ENCODE results near the gene NXPH4.

GRCh38 chr12:57209916-57210315, 6.7 kb upstream of the NXPH4 start:
- TF ChIP-seq CTCF (IDR thresholded peaks at IDR 0.05) (no peak), POLR2A (IDR thresholded peaks at IDR 0.05) (no peak), EP300 (IDR thresholded peaks at IDR 0.05) (no peak), POLR2AphosphoS5 (IDR thresholded peaks at IDR 0.05) (no peak)

Measured in suprapubic skin (tissue), 4 donors.